Loucy (cell line): ENCODE measurements around the gene RHOJ.

Experiments used
- H2AFZ ChIP-seq: fragments of 200-600 bp; sonication (generic); 2 replicates; pipeline ENCODE4 v1.6.0; 2016; ENCODE audit warnings: antibody characterized with exemption, mild to moderate bottlenecking, low read length, moderate library complexity
- H3F3A ChIP-seq: fragments of 200-600 bp; 2 replicates; pipeline ENCODE4 v1.6.0; 2016; ENCODE audit warnings: antibody characterized with exemption, low read depth, mild to moderate bottlenecking
- H3K27me3 ChIP-seq: fragments of 200-600 bp; sonication (generic); 2 replicates; pipeline ENCODE4 v1.6.1; 2014; ENCODE audit warnings: low read length, mild to moderate bottlenecking; ENCODE audit not compliant: insufficient read depth, poor library complexity, severe bottlenecking
- H3K36me3 ChIP-seq: fragments of 200-600 bp; sonication (generic); 2 replicates; pipeline ENCODE4 v1.6.1; 2016; ENCODE audit warnings: low read length; ENCODE audit not compliant: insufficient read depth
- H3K4me1 ChIP-seq: fragments of 200-600 bp; sonication (generic); 2 replicates; pipeline ENCODE4 v1.5.1; 2014; ENCODE audit warnings: low read length, mild to moderate bottlenecking; ENCODE audit not compliant: insufficient read depth, poor library complexity, severe bottlenecking
- H3K4me2 ChIP-seq: fragments of 200-600 bp; sonication (generic); 2 replicates; pipeline ENCODE4 v1.6.0; 2014; ENCODE audit warnings: antibody characterized with exemption, low read length, low read depth, mild to moderate bottlenecking; ENCODE audit not compliant: poor library complexity, severe bottlenecking
- H3K4me3 ChIP-seq: fragments of 200-600 bp; sonication (generic); 2 replicates; pipeline ENCODE4 v1.5.1; 2014; ENCODE audit warnings: low read length, mild to moderate bottlenecking, mixed read lengths; ENCODE audit not compliant: poor library complexity, severe bottlenecking
- H3K79me2 ChIP-seq: fragments of 200-600 bp; sonication (generic); 2 replicates; pipeline ENCODE4 v1.6.1; 2014; ENCODE audit warnings: low read length; ENCODE audit not compliant: insufficient read depth
- H3K9ac ChIP-seq: fragments of 200-600 bp; sonication (generic); 2 replicates; pipeline ENCODE4 v1.6.0; 2014; ENCODE audit warnings: mild to moderate bottlenecking, low read depth, low read length, moderate library complexity; ENCODE audit not compliant: poor library complexity, severe bottlenecking
- H3K9me2 ChIP-seq: fragments of 200-600 bp; sonication (generic); replicated peaks from 2 replicates; pipeline ENCODE4 v1.6.1; 2016; ENCODE audit warnings: low read depth, low read length, mixed read lengths
- H3K9me3 ChIP-seq: fragments of 200-600 bp; sonication (generic); 2 replicates; pipeline ENCODE4 v1.6.1; 2014; ENCODE audit warnings: mild to moderate bottlenecking, antibody characterized with exemption, low read length, low read depth; ENCODE audit not compliant: insufficient read depth
- H4K20me1 ChIP-seq: fragments of 200-600 bp; sonication (generic); 2 replicates; pipeline ENCODE4 v1.6.0; 2014; ENCODE audit warnings: antibody characterized with exemption, low read length, mild to moderate bottlenecking; ENCODE audit not compliant: insufficient read depth, poor library complexity, severe bottlenecking
- CTCF ChIP-seq: fragments of 200-600 bp; sonication (generic); conservative IDR thresholded peaks from 2 replicates; pipeline ENCODE4 v1.5.1; 2014; ENCODE audit warnings: mild to moderate bottlenecking, antibody characterized with exemption, low read length
- EZH2phosphoT487 ChIP-seq: fragments of 200-600 bp; IDR thresholded peaks from 2 replicates; pipeline ENCODE4 v1.6.1; 2018; ENCODE audit warnings: antibody characterized with exemption, mild to moderate bottlenecking, moderate library complexity, borderline replicate concordance

RHOJ gene

GRCh38 chr14:63237791-63238190 is 33.5 kb downstream of the RHOJ start:
- H3K27me3 ChIP-seq, result no peaks in the 10 kb centered on the region
- H3F3A ChIP-seq, result no peaks in the 10 kb centered on the region
- no peaks in the 10 kb centered on the region for H3K4me1 ChIP-seq
- no peaks in the 10 kb centered on the region for H4K20me1 ChIP-seq
- no peaks in the 10 kb centered on the region for H3K9me3 ChIP-seq
- TF ChIP-seq CTCF (no peak), EZH2phosphoT487 (no peak)
- no peak overlapping the region for H2AFZ ChIP-seq
- no peaks in the 10 kb centered on the region for H3K79me2 ChIP-seq
- H3K4me3 ChIP-seq, result no peak overlapping the region
- no peaks in the 10 kb centered on the region for H3K9me2 ChIP-seq
- no peak overlapping the region for H3K9ac ChIP-seq
- H3K36me3 ChIP-seq, result no peaks in the 10 kb centered on the region
- no peak overlapping the region for H3K4me2 ChIP-seq

- no peaks in the 10 kb centered on the region for H4K20me1 ChIP-seq
- no peaks in the 10 kb centered on the region for H3K79me2 ChIP-seq
- TF ChIP-seq CTCF, result no peak
- no peak for TF ChIP-seq EZH2phosphoT487
- H3K27me3 ChIP-seq, result no peaks in the 10 kb centered on the region
- H3K4me3 ChIP-seq, result no peak overlapping the region
- H3K9me3 ChIP-seq, result no peaks in the 10 kb centered on the region
- H2AFZ ChIP-seq, result no peak overlapping the region
- H3K9ac ChIP-seq, result no peak overlapping the region
- H3K9me2 ChIP-seq, result no peaks in the 10 kb centered on the region
- H3K4me1 ChIP-seq, result no peaks in the 10 kb centered on the region
- no peaks in the 10 kb centered on the region for H3F3A ChIP-seq
- no peak overlapping the region for H3K4me2 ChIP-seq
- H3K36me3 ChIP-seq, result no peaks in the 10 kb centered on the region
Observed at GRCh38 chr14:63240221-63240620, 36.0 kb downstream of the RHOJ start.

GRCh38 chr14:63241096-63241495 is 36.9 kb downstream of the RHOJ start:
- TF ChIP-seq EZH2phosphoT487, result no peak
- no peak for TF ChIP-seq CTCF
- Histone ChIP-seq H3K4me3 (no peak overlapping the region), H3K9me2 (no peaks in the 10 kb centered on the region), H3K4me1 (no peaks in the 10 kb centered on the region), H3F3A (no peaks in the 10 kb centered on the region), H3K36me3 (no peaks in the 10 kb centered on the region), H2AFZ (no peak overlapping the region), H4K20me1 (no peaks in the 10 kb centered on the region), H3K4me2 (no peak overlapping the region), H3K9ac (no peak overlapping the region), H3K27me3 (no peaks in the 10 kb centered on the region), H3K79me2 (no peaks in the 10 kb centered on the region), H3K9me3 (no peaks in the 10 kb centered on the region)
